GM19468 (cell line): ENCODE measurements around the gene KRTAP4-6.
"Not testable (repeated sequence)": the region's sequence is repeated elsewhere in the genome, so short reads cannot be mapped to it uniquely, and the experiment has no call there.

Experiments
- ATAC-seq: cut with Tn5 transposase; IDR thresholded peaks from one replicate; pipeline ENCODE4 v1.9.1; 2021; ENCODE audit warnings: mild to moderate bottlenecking, moderate library complexity, moderate number of reproducible peaks; ENCODE audit not compliant: unreplicated experiment; ENCODE audit errors: extremely low read depth

Gene KRTAP4-6

DNA sequence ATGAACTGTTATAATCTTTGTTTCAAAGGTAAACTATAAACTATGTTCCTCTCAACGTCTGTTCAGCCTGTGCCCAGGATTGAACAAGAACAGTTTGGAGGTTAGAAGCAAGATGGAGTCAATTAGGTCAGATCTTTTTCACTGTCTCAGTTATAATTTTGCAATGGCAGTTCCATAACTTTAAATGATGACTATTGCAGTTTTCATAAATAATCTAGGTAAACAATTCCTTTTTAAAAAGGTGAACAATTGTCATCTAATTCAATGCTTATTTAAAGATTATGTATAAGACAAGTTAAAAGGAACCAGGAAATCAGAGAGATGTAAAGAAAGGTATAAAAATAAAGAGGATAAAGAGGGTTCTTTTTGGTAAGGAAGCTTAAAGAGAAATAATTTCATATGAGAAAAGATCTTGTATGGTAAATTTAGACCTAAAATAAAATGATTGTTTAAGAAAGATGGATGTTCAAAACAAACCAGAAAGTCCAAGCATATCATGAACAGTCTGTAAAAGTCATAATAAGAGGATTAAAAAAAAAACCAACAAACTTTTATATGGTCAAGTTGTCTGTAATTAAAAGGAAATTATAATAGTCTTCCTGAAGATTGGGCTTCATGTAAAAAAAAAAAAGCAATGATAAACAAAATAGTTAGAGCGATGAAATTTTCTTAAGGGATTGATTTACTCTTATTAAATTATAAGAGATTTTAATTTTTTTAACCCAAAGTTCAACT, 29.0 kb downstream of the KRTAP4-6 start:
- no peak for ATAC-seq

DNA sequence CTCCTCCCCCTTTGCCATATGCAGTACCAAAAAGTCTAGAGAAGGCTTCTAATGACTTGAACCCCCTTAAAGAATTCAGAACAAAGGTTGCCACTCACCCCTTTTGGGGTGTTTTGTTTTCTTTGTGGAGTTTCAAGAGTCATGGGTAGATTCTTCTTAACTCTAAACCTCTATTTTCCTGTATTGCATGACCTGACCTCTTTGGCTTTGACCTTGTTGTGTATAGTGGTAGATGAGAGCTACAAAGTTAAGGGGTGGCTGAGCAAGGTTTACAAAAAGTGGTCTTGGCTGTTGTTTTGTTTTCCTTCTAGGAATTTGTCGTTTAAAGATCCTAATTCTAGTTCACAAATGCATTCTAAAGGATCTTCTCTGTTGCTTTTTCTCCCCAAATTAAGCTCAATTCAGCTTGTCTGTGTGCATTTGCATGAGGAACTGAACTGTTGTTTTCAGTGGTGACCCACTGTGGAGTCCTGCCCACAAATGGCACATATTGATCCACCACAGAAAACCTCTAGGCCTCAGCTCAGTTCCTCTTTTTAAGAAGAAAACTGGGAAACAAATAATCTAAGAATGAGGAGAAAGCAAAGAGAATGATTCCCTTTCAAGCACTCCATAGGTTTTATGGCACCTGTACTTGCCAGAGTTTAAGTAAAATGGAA, 31.5 kb downstream of the KRTAP4-6 start:
- not testable (repeated sequence) for ATAC-seq

DNA sequence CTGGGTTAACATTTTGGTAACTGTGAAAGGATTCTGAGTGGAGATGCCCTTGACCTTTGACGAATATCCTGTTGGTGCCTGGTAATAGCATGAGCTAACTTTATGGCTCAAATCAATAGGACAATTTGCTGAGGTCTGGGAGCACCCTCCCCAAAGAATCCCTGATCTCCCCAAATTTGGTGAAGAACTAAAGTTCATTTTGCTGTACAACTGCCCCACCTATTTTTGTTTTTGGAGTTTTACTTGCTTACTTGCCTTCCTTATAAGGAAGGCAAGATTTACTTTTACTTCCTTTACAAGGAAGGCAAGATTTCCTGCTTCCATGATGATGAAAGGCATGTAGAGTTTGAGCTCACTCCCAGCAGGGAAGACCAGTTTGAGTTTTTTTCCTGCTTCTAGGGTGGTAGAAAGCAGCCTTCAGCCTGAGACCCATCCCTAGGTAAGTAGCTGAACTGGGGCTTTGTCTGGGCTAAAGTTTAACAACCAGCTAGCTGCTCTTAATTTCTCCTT, 32.3 kb downstream of the KRTAP4-6 start:
- ATAC-seq = no peak

DNA sequence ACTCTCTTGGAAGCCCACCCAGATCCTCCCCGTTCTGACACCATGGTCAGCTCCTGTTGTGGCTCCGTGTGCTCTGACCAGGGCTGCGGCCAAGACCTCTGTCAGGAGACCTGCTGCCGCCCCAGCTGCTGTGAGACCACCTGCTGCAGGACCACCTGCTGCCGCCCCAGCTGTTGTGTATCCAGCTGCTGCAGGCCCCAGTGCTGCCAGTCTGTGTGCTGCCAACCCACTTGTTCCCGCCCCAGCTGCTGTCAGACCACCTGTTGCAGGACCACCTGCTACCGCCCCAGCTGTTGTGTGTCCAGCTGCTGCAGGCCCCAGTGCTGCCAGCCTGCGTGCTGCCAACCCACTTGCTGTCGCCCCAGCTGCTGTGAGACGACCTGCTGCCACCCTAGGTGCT, 35.0 kb downstream of the KRTAP4-6 start, which contains the start of gene KRTAP4-9:
KRTAP4-9 (plus strand) TSS at position 43 of the 400 bp plus-strand sequence; CDS start at position 43, 0 bp downstream.
- ATAC-seq = not testable (repeated sequence)

DNA sequence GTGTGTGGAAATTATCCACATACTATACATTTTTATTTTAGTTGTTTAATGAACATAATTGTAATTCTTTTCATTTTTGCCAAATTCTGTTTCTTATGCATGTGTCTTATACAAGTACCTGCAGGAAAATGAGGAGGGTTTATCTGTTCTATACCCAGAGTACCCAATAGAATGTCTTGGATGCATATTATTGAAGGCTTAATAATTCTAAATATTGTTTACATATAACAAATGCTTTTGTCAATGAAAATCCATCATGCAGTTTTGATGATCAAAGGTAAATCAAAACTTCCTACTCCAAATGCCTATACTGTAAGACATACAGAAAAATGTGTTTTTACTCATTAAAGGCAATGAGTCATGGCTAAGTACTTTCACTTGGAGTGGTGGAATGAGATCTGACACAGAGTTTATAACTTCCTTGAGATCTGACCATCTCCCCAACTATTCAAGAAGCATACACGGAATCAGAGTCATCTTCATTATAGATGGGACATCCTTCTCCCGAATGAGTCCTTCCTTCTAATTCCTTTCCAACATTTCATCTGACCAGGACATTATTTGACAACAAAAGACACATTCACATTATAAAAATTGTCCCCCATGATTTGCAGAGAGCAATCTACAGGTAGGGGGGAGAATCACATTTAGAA, 35.8 kb downstream of the KRTAP4-6 start:
- not testable (repeated sequence) for ATAC-seq

DNA sequence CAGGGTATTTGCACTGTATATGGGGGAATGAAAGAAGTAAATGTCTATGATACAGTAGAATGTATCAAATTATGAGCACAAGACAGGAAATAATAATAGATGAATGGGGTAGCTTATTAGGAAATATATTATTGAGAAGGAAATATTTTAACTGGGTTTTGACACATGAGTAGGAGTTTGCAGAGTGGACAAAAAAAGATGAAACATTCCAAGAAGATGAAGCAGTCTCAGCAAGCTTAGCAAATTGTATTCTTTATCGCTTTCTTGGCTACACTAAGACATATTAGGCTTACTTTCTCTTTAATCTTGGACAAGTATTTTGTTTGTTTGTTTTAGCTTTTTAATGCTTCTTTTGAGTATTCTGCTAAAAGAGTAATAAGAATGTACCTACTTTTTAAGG, 36.4 kb downstream of the KRTAP4-6 start:
- no peak for ATAC-seq

DNA sequence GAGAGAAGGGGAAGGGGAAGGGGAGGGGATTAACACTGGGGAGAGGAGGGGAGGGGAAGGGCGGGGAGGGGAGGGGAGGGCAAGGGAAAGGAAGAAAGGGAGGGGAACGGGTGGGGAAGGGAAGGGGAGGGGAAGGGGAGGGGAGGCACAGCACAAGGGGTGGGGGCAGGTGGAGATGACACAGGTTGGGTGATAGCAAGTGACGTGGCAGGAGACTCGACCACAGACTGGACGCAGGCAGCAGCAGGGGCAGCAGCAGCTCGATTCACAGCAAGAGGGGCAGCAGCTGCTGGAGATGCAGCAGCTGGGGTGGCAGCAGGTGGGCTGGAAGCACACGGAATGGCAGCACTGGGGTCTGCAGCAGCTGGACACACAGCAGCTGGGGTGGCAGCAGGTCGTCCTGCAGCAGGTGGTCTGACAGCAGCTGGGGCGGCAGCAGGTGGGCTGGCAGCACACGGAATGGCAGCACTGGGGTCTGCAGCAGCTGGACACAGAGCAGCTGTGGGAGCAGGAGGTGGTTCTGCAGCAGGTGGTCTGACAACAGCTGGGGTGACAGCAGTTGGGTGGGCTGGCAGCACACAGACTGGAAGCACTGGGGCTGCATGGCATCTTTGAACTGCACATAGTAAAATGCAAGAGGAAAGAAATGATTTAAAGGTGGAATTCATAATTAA, 38.6 kb downstream of the KRTAP4-6 start, which contains the start of gene KRTAP4-16:
KRTAP4-16 (minus strand) TSS at position 624 of the 674 bp plus-strand sequence; CDS start at position 624, 0 bp downstream.
- ATAC-seq = no peak

DNA sequence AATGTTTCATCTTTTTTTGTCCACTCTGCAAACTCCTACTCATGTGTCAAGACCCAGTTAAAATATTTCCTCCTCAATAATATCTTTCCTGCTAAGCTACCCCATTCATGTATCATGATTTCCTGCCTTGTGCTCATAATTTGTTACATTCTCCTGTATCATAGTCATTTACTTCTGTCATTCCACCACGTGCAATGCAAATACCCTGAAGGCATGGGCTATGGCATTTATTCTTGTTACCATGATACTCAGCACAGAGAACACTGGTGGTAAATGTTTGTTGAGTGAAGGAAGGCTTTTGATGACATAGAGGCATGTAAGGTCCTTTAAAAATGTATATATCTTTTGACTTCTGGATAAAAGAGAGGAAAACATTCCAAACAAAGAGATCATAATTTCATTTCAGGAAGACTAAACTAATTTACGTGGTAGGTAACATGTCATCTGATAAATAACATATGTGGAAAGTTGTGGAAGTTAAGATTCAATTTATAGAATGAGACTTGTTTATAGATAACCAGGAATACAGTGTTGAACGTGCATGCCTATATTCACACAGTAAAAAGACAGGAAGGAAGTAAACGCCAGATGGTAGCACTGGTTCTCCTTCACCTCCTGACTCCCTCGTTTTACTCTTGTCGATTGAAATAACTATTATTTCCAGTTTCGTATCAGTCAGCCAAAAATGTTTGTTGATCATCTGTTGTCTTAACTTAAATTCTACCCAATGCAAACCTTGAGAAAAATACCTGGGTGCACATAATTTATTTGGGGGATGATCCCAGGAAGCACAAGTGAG, 40.5 kb downstream of the KRTAP4-6 start:
- not testable (repeated sequence) for ATAC-seq

DNA sequence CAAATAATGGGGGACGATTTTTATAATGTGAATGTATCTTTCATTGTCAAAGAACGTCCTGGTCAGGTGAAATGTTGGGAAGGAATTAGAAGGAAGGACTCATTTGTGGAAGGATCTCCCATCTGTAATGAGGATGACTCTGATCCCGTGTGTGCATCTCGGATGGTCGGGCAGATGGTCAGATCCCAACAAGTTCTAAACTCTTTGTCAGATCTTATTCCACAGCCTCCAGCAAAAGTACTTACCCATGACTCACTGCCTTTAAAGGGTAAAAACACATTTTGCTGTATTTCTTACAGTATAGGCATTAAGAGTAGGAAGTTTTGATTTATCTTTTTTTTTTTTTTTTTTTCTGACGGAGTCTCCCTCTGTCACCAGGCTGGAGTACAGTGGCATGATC, 41.9 kb downstream of the KRTAP4-6 start:
- no peak for ATAC-seq

DNA sequence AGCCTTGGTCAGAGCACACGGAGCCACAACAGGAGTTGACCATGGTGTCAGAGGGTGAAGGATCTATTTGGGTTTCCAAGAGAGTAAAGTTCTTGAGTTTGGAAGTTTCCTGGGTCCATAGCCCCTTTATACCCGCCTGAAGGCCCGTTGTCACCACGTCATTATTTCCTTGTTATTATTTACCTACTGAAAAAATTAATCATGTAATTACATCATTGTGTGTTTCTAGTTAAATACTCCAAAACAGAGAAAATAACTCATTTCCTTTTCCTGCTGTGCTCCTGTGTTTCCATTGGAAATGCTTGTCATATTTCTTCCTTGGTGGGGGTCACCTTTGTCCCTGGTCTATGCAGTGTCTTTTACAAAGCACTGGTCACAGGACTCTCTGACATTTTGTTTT, 42.3 kb downstream of the KRTAP4-6 start, which contains the start of gene KRTAP4-8:
KRTAP4-8 (minus strand) TSS at position 101 of the 400 bp plus-strand sequence; CDS start at position 43, 58 bp downstream.
- no peak for ATAC-seq

DNA sequence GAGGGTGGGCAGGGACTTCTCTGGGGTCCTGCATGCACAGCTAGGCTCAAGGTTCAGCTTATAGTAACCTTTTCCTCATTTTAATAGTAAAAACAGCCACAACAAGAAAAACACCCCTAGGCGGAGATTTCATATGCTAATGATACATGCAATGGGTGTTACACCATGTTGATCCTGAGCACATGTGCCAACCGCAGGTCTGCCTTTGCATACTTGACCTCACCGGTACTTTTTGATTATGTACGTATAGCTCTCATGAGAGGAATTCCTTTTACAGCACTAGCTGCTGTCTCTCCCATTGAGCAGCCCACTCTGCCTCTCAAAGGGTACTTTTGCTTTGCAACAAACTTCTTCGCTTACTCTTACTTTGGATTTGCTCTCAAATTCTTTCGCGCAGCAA, 44.3 kb downstream of the KRTAP4-6 start:
- ATAC-seq = no peak
